Measurements from ENCODE around the gene NLRC4. TPM values are rescaled to one million over a fixed set of nuclear protein-coding genes. Genes with fewer than 3 reads are reported as not detected.

The NLRC4 gene
- total and polyA plus RNA-seq, 7 donors, result 0.60 to 2.3 (median 1.6) TPM

DNA sequence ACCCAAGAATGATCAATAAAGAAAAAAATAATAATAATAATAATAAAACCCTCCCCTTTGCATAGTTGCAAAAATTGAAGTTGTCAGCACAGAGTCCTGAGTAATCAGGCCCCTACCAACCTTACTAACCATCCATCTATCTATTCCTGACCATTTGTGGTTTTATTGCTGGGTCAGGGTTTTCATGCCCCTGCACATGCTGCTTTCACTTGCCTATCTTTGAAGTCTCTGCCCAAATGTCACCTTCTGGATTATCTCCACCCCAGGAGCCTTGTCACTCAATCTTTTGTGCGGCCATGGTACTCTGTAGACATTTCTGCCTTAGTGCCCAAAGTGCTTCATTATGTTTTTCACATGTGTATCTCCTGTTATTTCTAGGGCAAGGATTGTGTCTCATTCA is 63.9 kb downstream of the NLRC4 start:
- Histone ChIP-seq H3K4me1 (no peaks in the 10 kb centered on the region), H3K4me3 (no peak overlapping the region), H3K27ac (no peak overlapping the region), H3K27me3 (no peaks in the 10 kb centered on the region), H3K36me3 (peaks cover 0 to 58% (median 10%) of the 10 kb centered on the region in 4 donors), H3K9me3 (no peaks in the 10 kb centered on the region)
- WGBS, 2 donors, result 98 to 99% methylated on average over 1 of the region's 1 CpG
- TF ChIP-seq EP300 (IDR thresholded peaks at IDR 0.05) (no peak), CTCF (IDR thresholded peaks at IDR 0.05) (no peak), POLR2A (IDR thresholded peaks at IDR 0.05) (no peak)
- intact Hi-C loops (cut with DNase I), result no loop called here
- no peak for DNase-seq

GRCh38 chr2:32192418-32192817 is 72.3 kb downstream of the NLRC4 start:
- H3K27me3 ChIP-seq, result no peaks in the 10 kb centered on the region
- H3K9me3 ChIP-seq, result no peaks in the 10 kb centered on the region
- TF ChIP-seq POLR2A (IDR thresholded peaks at IDR 0.05), result no peak
- TF ChIP-seq EP300 (IDR thresholded peaks at IDR 0.05), result no peak
- no peak for TF ChIP-seq POLR2AphosphoS5 (IDR thresholded peaks at IDR 0.05)
- no peak for TF ChIP-seq CTCF (IDR thresholded peaks at IDR 0.05)
- H3K36me3 ChIP-seq, result peaks cover 0 to 33% (median 0%) of the 10 kb centered on the region in 4 donors
- no peak for DNase-seq
- H3K4me3 ChIP-seq, result no peak overlapping the region
- WGBS, 2 donors, result 83 to 96% methylated on average over 1 of the region's 1 CpG
- no peaks in the 10 kb centered on the region for H3K4me1 ChIP-seq
- H3K27ac ChIP-seq, result no peak overlapping the region
- intact Hi-C loops (cut with DNase I), result no loop called here

GRCh38 chr2:32189011-32189410 is 75.7 kb downstream of the NLRC4 start:
- Histone ChIP-seq H3K9me3 (no peaks in the 10 kb centered on the region), H3K36me3 (peaks cover 0 to 57% (median 5%) of the 10 kb centered on the region in 4 donors), H3K4me3 (no peak overlapping the region), H3K27me3 (no peaks in the 10 kb centered on the region), H3K4me1 (no peaks in the 10 kb centered on the region), H3K27ac (no peak overlapping the region)
- WGBS, 2 donors, result 84 to 89% methylated on average over 6 of the region's 6 CpGs
- intact Hi-C loops (cut with DNase I), result no loop called here
- DNase-seq, result no peak
- TF ChIP-seq EP300 (IDR thresholded peaks at IDR 0.05), result no peak
- no peak for TF ChIP-seq CTCF (IDR thresholded peaks at IDR 0.05)
- TF ChIP-seq POLR2AphosphoS5 (IDR thresholded peaks at IDR 0.05), result no peak
- TF ChIP-seq POLR2A (IDR thresholded peaks at IDR 0.05), result no peak

GRCh38 chr2:32182667-32183066 is 82.0 kb downstream of the NLRC4 start:
- no peak for DNase-seq
- H3K9me3 ChIP-seq, result no peaks in the 10 kb centered on the region
- H3K27ac ChIP-seq, result no peak overlapping the region
- H3K36me3 ChIP-seq, result peaks cover 4 to 61% (median 10%) of the 10 kb centered on the region in 4 donors
- H3K4me1 ChIP-seq, result no peaks in the 10 kb centered on the region
- intact Hi-C loops (cut with DNase I), result no loop called here
- WGBS, 2 donors, result 96 to 99% methylated on average over 6 of the region's 6 CpGs
- H3K4me3 ChIP-seq, result no peak overlapping the region
- no peaks in the 10 kb centered on the region for H3K27me3 ChIP-seq
- TF ChIP-seq EP300 (IDR thresholded peaks at IDR 0.05) (no peak), POLR2AphosphoS5 (IDR thresholded peaks at IDR 0.05) (no peak), CTCF (IDR thresholded peaks at IDR 0.05) (no peak)

Small RNA genes lying within 50 kb of the gene (small RNA-seq; reads per million reads assigned to genes)
- gene RNU6-647P, result 0 reads per million in 3 donors

Other genes with a start within 250 kb of the NLRC4 start
- gene DPY30, start 225.1 kb downstream of the NLRC4 start, total RNA-seq, result 100 to 1,000 TPM in 1 of 4 donors, 10 to 100 TPM in 3; 67.2 to 102 (median 69.0) TPM
- gene DPY30, start 225.1 kb downstream of the NLRC4 start, polyA plus RNA-seq, result 100 to 1,000 TPM in 2 of 3 donors, 10 to 100 TPM in 1; 60.6 to 133 (median 102) TPM
- gene SPAST, start 201.3 kb downstream of the NLRC4 start, total RNA-seq, result 10 to 100 TPM; 12.2 to 24.2 (median 15.1) TPM
- gene SPAST, start 201.3 kb downstream of the NLRC4 start, polyA plus RNA-seq, result 1 to 10 TPM; 4.6 to 6.3 (median 6.0) TPM
- gene SLC30A6, start 99.0 kb downstream of the NLRC4 start, total RNA-seq, result 10 to 100 TPM; 16.2 to 20.6 (median 17.4) TPM
- 1 to 10 TPM; 1.8 to 8.7 (median 2.5) TPM for gene SLC30A6, start 99.0 kb downstream of the NLRC4 start, polyA plus RNA-seq
- 10 to 100 TPM; 14.1 to 26.4 (median 23.2) TPM for gene YIPF4, start 13.0 kb upstream of the NLRC4 start, total RNA-seq
- gene YIPF4, start 13.0 kb upstream of the NLRC4 start, polyA plus RNA-seq, result 10 to 100 TPM; 10.2 to 16.1 (median 13.9) TPM
- 100 to 1,000 TPM in 3 of 4 donors, 10 to 100 TPM in 1; 86.4 to 122 (median 110) TPM for gene BIRC6, start 92.1 kb upstream of the NLRC4 start, total RNA-seq
- gene BIRC6, start 92.1 kb upstream of the NLRC4 start, polyA plus RNA-seq, result 10 to 100 TPM in 2 of 3 donors, 1 to 10 TPM in 1; 9.7 to 29.8 (median 17.4) TPM